Measurements from ENCODE around the gene ATP1B1. TPM values are rescaled to one million over a fixed set of nuclear protein-coding genes. Genes with fewer than 3 reads are reported as not detected.

Gene ATP1B1
- total and polyA plus RNA-seq, 2 of the 13 experiments (the other 11 are each of a cell fraction or from before 2014, with no cell fraction given), result 134 to 135 TPM

- TF ChIP-seq HMGXB4 (CRISPR knock-in tag; IDR thresholded peaks at IDR 0.05; ENCODE audit: borderline replicate concordance in 1 of 2, low read depth in 1 of 2), result no peak
- no peak for TF ChIP-seq ZNF576 (CRISPR knock-in tag; IDR thresholded peaks at IDR 0.05)
- no peak for TF ChIP-seq FOXP1 (IDR thresholded peaks at IDR 0.05)
- peak; percentile 66 for TF ChIP-seq FOXP1 (CRISPR knock-in tag; IDR thresholded peaks at IDR 0.05)
- no peak for TF ChIP-seq LRRFIP1 (CRISPR knock-in tag; conservative IDR thresholded peaks at IDR 0.05)
- TF ChIP-seq ZBTB14 (CRISPR knock-in tag; IDR thresholded peaks at IDR 0.05), result peak; percentile 41; the same call in 1 of the 2 replicates
- no peak for TF ChIP-seq RNF219 (CRISPR knock-in tag; IDR thresholded peaks at IDR 0.05)
- TF ChIP-seq HOXD1 (CRISPR knock-in tag; IDR thresholded peaks at IDR 0.05), result peak; percentile 54; the same call in 1 of the 2 replicates
- TF ChIP-seq ZNF629 (CRISPR knock-in tag; conservative IDR thresholded peaks at IDR 0.05), result peak; percentile 32; the same call in 1 of the 2 replicates
- no peak for TF ChIP-seq ZNF253 (CRISPR knock-in tag; IDR thresholded peaks at IDR 0.05; ENCODE audit: borderline replicate concordance)
- TF ChIP-seq PAWR (CRISPR knock-in tag; IDR thresholded peaks at IDR 0.05; ENCODE audit: borderline replicate concordance), result no peak
- no peak for TF ChIP-seq HNRNPH1 (optimal IDR thresholded peaks at IDR 0.05; ENCODE audit: low read depth, low read length)
- TF ChIP-seq ZFP1 (CRISPR knock-in tag; IDR thresholded peaks at IDR 0.05), result no peak; the same call in 1 of the 2 replicates
- TF ChIP-seq BHLHE40 (IDR thresholded peaks at IDR 0.05; ENCODE audit: low read length), result no peak
- TF ChIP-seq ZNF607 (CRISPR knock-in tag; IDR thresholded peaks at IDR 0.05; ENCODE audit: borderline replicate concordance), result peak; percentile 50; the same call in 1 of the 2 replicates
- no peak for TF ChIP-seq CBX2 (IDR thresholded peaks at IDR 0.05; ENCODE audit: low read depth, low read length)
- no peak for TF ChIP-seq CBX2 (CRISPR knock-in tag; IDR thresholded peaks at IDR 0.05; ENCODE audit: low read depth)
- 0 out of 2 replicates have a peak, but pooled peaks have one; percentile 61 for TF ChIP-seq SATB2 (CRISPR knock-in tag; IDR thresholded peaks at IDR 0.05)
- no peak for TF ChIP-seq ZNF878 (CRISPR knock-in tag; IDR thresholded peaks at IDR 0.05)
- TF ChIP-seq XRCC5 (optimal IDR thresholded peaks at IDR 0.05; ENCODE audit: low read length), result peak; percentile 50
- peak; percentile 53 for TF ChIP-seq NR2F6 (IDR thresholded peaks at IDR 0.05)
- peak; percentile 89 for TF ChIP-seq NR2F6 (CRISPR knock-in tag; IDR thresholded peaks at IDR 0.05)
- TF ChIP-seq ZNF772 (CRISPR knock-in tag; IDR thresholded peaks at IDR 0.05), result 0 out of 2 replicates have a peak, but pooled peaks have one; percentile 35
- no peak for TF ChIP-seq ZNF891 (CRISPR knock-in tag; IDR thresholded peaks at IDR 0.05)
Measured at GRCh38 chr1:169115891-169116585, 9.5 kb downstream of the ATP1B1 start (continued).
